Measurements from ENCODE around the gene KIFC1.
"Not testable (repeated sequence)": the region's sequence is repeated elsewhere in the genome, so short reads cannot be mapped to it uniquely, and the experiment has no call there.

Gene KIFC1

GRCh38 chr6:33391278-33391921 is at the start of gene KIFC1:
Gene KIFC1, plus strand, starts transcription at chr6:33391823. Its CDS starts 163 bp downstream, at chr6:33391986.
- DNase-seq: peak; percentile 100

- DNase-seq: not testable (repeated sequence)
Observed at GRCh38 chr6:33343606-33343952, 48.0 kb upstream of the KIFC1 start.

GRCh38 chr6:33343953-33344611 is 47.5 kb upstream of the KIFC1 start:
- DNase-seq: no peak

- DNase-seq: peak; percentile 86
Observed at GRCh38 chr6:33344701-33345697, 46.6 kb upstream of the KIFC1 start.

DNA sequence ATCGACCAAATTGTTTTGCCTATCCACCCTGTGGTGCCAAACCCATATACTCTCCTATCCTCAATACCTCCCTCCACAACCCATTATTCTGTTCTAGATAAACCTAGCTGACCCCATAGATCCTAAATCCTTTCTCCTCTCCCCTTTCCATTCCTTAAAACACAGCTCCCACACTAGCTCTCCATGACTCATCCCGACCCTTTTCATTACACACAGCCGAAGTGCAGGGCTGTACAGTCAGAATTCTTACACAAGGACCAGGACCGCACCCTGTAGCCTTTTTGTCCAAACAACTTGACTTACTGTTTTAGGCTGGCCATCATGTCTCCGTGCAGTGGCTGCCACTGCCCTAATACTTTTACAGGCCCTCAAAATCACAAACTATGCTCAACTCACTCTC is 44.7 kb upstream of the KIFC1 start:
- not testable (repeated sequence) for DNase-seq

DNA sequence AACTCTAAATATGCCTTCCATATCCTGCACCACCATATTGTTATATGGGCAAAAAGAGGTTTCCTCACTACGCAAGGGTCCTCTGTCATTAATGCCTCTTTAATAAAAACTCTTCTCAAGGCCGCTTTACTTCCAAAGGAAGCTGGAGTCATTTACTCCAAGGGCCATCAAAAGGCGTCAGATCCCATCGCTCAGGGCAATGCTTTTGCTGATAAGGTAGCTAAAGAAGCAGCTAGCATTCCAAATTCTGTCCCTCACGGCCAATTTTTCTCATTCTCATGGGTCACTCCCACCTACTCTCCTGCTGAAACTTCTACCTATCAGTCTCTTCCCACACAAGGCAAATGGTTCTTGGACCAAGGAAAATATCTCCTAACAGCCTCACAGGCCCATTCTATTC is 43.8 kb upstream of the KIFC1 start:
- DNase-seq: no peak

DNA sequence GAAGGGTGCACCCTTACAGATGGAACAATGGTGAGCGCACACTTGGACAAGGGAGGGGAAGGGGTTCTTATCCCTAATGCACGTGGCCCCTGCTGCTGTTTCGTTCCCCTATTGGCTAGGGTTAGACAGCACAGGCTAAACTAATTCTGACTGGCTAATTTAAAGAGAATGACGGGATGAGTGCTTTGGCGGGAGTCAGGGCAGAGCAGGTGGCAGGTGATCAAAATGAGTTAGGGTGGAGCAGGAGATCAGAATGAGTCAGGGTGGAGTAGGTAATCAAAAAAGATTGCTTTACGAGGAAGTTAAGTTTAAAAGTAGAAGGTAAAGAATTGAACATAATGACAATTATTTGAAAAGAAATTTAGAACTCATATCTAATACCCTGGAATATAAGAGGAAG is 35.8 kb upstream of the KIFC1 start:
- not testable (repeated sequence) for DNase-seq

DNA sequence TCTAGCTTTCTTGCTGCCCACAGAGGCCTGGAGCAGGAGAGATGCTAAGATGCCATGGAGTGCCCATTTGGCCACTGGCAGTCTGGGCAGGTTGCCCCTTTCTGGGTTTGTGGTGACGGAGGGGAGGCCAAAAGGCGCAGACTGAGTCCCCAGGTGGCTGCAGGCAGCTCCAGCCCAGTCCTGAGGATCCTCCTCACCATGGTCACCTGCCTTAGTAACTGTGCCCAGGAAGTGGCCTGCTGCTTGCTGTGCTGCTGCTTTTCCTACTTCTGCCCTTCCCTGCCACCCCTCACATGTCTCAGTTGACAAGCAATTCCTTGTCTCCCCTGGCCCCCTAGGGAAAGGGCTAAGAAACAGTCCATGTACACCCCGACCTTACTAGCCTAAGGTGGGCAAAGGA is 35.3 kb upstream of the KIFC1 start:
- DNase-seq: no peak

DNA sequence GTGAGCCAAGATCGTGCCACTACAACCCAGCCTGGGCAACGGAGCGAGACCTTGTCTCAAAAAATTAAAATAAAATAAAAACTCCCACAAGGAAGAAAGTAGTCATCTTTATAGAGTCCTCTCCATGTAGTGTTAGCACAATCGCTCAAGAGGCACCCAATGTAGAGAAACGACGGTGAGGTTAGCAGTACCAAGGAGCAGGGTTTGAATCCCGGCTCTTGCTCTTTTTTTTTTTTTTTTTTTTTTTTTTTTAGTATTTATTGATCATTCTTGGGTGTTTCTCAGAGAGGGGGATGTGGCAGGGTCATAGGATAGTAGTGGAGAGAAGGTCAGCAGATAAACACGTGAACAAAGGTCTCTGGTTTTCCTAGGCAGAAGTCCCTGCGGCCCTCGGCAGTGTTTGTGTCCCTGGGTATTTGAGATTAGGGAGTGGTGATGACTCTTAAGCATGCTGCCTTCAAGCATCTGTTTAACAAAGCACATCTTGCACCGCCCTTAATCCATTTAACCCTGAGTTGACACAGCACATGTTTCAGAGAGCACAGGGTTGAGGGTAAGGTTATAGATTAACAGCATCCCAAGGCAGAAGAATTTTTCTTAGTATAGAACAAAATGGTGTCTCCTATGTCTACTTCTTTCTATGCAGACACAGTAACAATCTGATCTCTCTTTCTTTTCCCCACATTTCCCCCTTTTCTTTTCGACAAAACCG is 34.3 kb upstream of the KIFC1 start:
- not testable (repeated sequence) for DNase-seq

GRCh38 chr6:33359331-33359730 is 32.3 kb upstream of the KIFC1 start:
- DNase-seq: no peak

- not testable (repeated sequence) for DNase-seq
Observed at GRCh38 chr6:33363486-33363885, 28.1 kb upstream of the KIFC1 start.

GRCh38 chr6:33364475-33365205 is 27.0 kb upstream of the KIFC1 start:
- DNase-seq: not testable (repeated sequence)

GRCh38 chr6:33365206-33365971 is 26.2 kb upstream of the KIFC1 start:
- not testable (repeated sequence) for DNase-seq

- DNase-seq: no peak
Observed at GRCh38 chr6:33367009-33367714, 24.5 kb upstream of the KIFC1 start.

GRCh38 chr6:33367715-33368025 is 24.0 kb upstream of the KIFC1 start:
- not testable (repeated sequence) for DNase-seq

DNA sequence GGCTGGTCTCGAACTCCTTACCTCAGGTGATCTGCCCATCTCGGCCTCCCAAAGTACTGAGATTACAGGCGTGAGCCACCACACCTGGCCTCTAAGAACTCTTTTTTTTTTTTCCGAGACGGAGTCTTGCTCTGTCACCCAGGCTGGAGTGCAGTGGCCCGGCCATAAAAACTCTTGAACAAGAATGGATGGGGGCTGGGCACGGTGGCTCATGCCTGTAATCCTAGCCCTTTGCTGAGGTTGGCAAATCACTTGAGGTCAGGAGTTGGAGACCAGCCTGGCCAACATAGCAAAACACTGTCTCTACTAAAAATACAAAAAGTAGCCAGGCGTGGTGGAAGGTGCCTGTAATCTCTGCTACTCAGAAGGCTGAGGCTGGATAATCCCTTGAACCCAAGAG is 19.7 kb upstream of the KIFC1 start:
- not testable (repeated sequence) for DNase-seq

DNA sequence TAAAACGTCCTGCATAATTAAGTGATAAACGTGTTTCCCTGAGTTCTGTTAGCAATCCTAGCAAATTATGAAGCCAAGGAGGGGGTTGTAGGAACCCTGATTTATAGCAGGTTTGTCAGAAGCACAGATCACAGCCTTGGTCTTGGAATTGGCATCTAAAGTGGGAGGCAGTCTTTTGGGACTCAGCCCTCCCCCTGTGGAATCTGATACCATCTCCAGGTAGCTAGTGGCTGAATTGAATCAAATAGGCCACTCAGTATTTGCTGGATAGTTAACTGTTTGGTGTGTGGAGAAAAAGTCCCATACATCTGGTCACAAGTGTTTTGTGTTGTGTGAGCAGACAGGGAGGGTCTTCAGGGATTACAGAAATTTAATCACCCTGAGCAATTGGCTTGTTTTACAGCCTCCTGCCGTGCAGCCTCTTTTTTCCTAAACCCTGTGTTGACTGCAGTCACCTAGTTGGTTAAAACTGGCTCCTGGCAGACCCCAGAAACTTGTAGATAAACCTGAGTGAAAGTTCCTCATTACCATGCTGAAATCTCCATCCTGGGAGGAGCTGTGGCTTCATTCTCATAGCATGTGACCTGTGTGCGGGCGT is 19.0 kb upstream of the KIFC1 start:
- DNase-seq: peak; percentile 46

- no peak for DNase-seq
Observed at GRCh38 chr6:33373960-33374910, 17.4 kb upstream of the KIFC1 start.

DNA sequence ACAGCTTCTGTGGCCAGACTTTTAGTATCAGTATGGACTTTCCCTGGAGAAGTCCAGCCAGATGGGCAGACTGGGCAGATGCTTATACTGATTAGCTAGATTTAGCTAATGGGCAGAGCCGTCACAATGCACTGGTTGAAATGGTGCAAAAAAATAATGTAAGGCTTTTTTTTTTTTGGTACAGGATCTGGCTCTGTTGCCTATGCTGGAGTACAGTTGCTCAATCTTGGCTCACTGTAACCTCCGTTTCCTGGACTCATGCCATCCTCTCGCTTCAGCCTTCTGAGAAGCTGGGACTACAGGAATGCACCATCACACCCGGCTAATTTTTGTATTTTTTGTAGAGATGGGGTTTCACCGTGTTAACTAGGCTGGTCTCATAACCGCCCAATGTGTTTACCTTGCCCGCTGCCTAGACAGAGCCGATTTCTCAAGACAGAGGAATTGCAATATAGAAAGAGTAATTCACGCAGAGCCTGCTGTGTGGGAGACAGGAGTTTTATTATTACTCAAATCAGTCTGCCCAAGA is 16.4 kb upstream of the KIFC1 start:
- DNase-seq: no peak

All from NCI-H69 (cell line).